ENCODE data around the gene USP3.

DNA sequence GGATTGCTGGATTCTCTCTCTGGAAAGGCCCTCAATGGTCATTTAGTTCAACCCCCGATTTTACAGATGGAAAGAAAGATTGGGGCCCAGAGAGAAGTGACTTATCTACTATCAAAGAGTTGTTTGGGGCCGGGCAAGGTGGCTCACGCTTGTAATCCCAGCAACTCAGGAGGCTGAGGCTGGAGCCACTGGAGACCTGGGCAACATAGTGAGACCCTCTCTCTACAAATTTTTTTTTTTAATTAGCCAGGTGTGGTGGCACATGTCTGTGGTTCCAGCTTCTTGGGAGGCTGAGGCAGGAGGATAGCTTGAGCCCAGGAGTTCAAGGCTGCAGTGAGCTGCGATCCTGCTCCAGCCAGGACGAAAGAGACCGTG, 5.2 kb upstream of the USP3 start:
- no peak for TF ChIP-seq EZH2 (IDR thresholded peaks at IDR 0.05; ENCODE audit: insufficient read depth, poor library complexity, severe bottlenecking)
- no peak for TF ChIP-seq EZH2phosphoT487 (IDR thresholded peaks at IDR 0.05; ENCODE audit: insufficient read depth, low read depth)

Data from GM23248 (cell line).